Gastrocnemius medialis (tissue), 4 donors: ENCODE measurements around the gene SRRM5.

ENCODE experiments used
- POLR2A ChIP-seq, 2 donors: fragments of 450-650 bp; IDR thresholded peaks; one replicate each; pipeline ENCODE4 v1.6.1; 2017; ENCODE audit warnings: antibody characterized with exemption in 2 of 2, mild to moderate bottlenecking in 2 of 2, moderate library complexity in 2 of 2
- TF ChIP-seq, protein P1 (sequence below), 5 experiments: fragments of 450-650 bp in 3 of 5; fragments of 200-600 bp in 2 of 5; sonication (generic) in 2 of 5; IDR thresholded peaks in 4 of 5; conservative IDR thresholded peaks in 1 of 5; 1 replicate in 4 of 5; 2 replicates in 1 of 5; pipeline ENCODE4 v1.5.1; 2016 to 2019; ENCODE audit warnings: antibody characterized with exemption in 5 of 5, mild to moderate bottlenecking in 3 of 5, moderate library complexity in 3 of 5

DNA sequence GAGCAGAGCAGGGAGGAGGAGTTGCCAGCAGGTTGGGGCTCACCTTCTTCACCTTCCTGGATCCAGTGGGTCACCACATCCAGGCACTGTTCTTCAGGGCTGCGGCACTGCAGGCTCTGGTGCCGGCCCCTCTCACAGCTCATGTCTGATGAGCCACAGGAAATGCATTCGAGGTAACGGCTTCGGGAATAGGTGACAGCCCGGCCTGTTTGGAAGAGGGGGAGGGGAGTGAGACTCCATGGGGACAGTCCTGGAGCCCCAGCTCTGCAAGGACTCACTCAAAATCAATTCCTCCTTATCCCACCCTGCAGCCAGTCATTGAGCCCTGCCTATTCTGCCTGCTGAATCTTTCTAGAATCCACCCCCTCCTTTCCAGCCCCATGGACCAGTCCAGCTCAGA is 44.5 kb downstream of the SRRM5 start:
- TF ChIP-seq, protein P1, sequence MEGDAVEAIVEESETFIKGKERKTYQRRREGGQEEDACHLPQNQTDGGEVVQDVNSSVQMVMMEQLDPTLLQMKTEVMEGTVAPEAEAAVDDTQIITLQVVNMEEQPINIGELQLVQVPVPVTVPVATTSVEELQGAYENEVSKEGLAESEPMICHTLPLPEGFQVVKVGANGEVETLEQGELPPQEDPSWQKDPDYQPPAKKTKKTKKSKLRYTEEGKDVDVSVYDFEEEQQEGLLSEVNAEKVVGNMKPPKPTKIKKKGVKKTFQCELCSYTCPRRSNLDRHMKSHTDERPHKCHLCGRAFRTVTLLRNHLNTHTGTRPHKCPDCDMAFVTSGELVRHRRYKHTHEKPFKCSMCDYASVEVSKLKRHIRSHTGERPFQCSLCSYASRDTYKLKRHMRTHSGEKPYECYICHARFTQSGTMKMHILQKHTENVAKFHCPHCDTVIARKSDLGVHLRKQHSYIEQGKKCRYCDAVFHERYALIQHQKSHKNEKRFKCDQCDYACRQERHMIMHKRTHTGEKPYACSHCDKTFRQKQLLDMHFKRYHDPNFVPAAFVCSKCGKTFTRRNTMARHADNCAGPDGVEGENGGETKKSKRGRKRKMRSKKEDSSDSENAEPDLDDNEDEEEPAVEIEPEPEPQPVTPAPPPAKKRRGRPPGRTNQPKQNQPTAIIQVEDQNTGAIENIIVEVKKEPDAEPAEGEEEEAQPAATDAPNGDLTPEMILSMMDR (IDR thresholded peaks at IDR 0.05 in 4 of 5, conservative IDR thresholded peaks at IDR 0.05 in 1 of 5): no peak
- TF ChIP-seq POLR2A (IDR thresholded peaks at IDR 0.05): no peak
